ENCODE results near the gene MLPH.
A peak's percentile ranks its signal among the peaks of the same experiment; 100 is the strongest.

MLPH gene

GRCh38 chr2:237603718-237604362, 116.8 kb downstream of the MLPH start:
- peak; percentile 61 for DNase-seq

GRCh38 chr2:237604391-237604790, 117.3 kb downstream of the MLPH start:
- no peak for DNase-seq

All from fibroblast of skin of back (primary cell).